Endodermal cell (in vitro differentiated cells): ENCODE results near the gene ICAM3. TPM values are rescaled to one million over a fixed set of nuclear protein-coding genes. Genes with fewer than 3 reads are reported as not detected.

Source experiments
- DNase-seq: peaks from one replicate; pipeline ENCODE4 v3.0.0-alpha.2; 2017
- H3K27ac ChIP-seq: 2 replicates; pipeline ENCODE4 v1.5.1; 2013; ENCODE audit warnings: mild to moderate bottlenecking, low read depth, low read length, moderate library complexity
- H3K27me3 ChIP-seq: 2 replicates; pipeline ENCODE4 v1.6.1; 2013; ENCODE audit warnings: mild to moderate bottlenecking, low read length, moderate library complexity; ENCODE audit not compliant: insufficient read depth, control insufficient read depth, poor library complexity, severe bottlenecking
- H3K36me3 ChIP-seq: 2 replicates; pipeline ENCODE4 v1.7.0; 2013; ENCODE audit warnings: mild to moderate bottlenecking, low read length, moderate library complexity; ENCODE audit not compliant: control insufficient read depth, insufficient read depth
- H3K4me1 ChIP-seq: one replicate; pipeline ENCODE4 v1.7.0; 2013; ENCODE audit warnings: low read length; ENCODE audit not compliant: control insufficient read depth, insufficient read depth
- H3K4me3 ChIP-seq: 2 replicates; pipeline ENCODE4 v1.5.1; 2013; ENCODE audit warnings: mild to moderate bottlenecking, low read length, moderate library complexity
- H3K9ac ChIP-seq: 2 replicates; pipeline ENCODE4 v1.6.1; 2013; ENCODE audit warnings: mild to moderate bottlenecking, low read length, moderate library complexity; ENCODE audit not compliant: poor library complexity, severe bottlenecking; ENCODE audit errors: extremely low read depth
- H3K9me3 ChIP-seq: 2 replicates; pipeline ENCODE4 v1.6.1; 2013; ENCODE audit warnings: mild to moderate bottlenecking, low read length, moderate library complexity; ENCODE audit not compliant: control insufficient read depth
- H3K27ac Mint-ChIP-seq: 2 replicates; pipeline ENCODE4 v1.8.0; 2020; ENCODE audit warnings: mixed read lengths
- H3K27me3 Mint-ChIP-seq: 2 replicates; pipeline ENCODE4 v1.8.0; 2021; ENCODE audit warnings: mild to moderate bottlenecking, mixed read lengths; ENCODE audit not compliant: insufficient read depth
- H3K36me3 Mint-ChIP-seq: 2 replicates; pipeline ENCODE4 v1.8.0; 2020; ENCODE audit warnings: low read depth, mixed read lengths
- H3K4me1 Mint-ChIP-seq: 2 replicates; pipeline ENCODE4 v1.8.0; 2020; ENCODE audit warnings: mixed read lengths
- H3K4me3 Mint-ChIP-seq: 2 replicates; pipeline ENCODE4 v1.8.0; 2020; ENCODE audit warnings: mild to moderate bottlenecking, moderate library complexity, mixed read lengths
- H3K9me3 Mint-ChIP-seq: 2 replicates; pipeline ENCODE4 v1.8.0; 2020; ENCODE audit warnings: mild to moderate bottlenecking, mixed read lengths
- CTCF ChIP-seq: fragments of 200-600 bp; sonication (generic); conservative IDR thresholded peaks from 2 replicates; pipeline ENCODE4 v1.5.0; 2021; ENCODE audit warnings: antibody characterized with exemption, mild to moderate bottlenecking
- WGBS, 2 experiments: methylation state at CpG; one replicate each; pipeline versions ENCODE4 v1.1.5 to v1.1.7; 2013; ENCODE audit warnings: missing lambda C conversion rate in 2 of 2, mixed read lengths in 1 of 2; ENCODE audit not compliant: insufficient coverage in 1 of 2, insufficient read length in 1 of 2; 5-methylcytosine and 5-hydroxymethylcytosine counted together
- total RNA-seq, 2 donors: library from RNA; stranded (reverse); fragmentation: NEBNext Ultra II Directional in 1 of 2; extraction: Animal tissue kit (Norgen Biotek cat#: 25700) in 1 of 2; gene quantifications; 2 replicates in 1 of 2; 3 replicates in 1 of 2; pipeline ENCODE4 v1.2.1, GENCODE V29; 2021

ICAM3 gene
- total RNA-seq, 2 donors from 2014 or later, result 2.7 to 13.7 TPM

GRCh38 chr19:10327793-10328192, 11.6 kb downstream of the ICAM3 start:
- Histone ChIP-seq H3K4me3 (no peak overlapping the region), H3K27ac (no peak overlapping the region), H3K27me3 (no peaks in the 10 kb centered on the region), H3K4me1 (peaks cover 3% of the 10 kb centered on the region), H3K36me3 (peaks cover 38% of the 10 kb centered on the region), H3K9me3 (no peaks in the 10 kb centered on the region), H3K9ac (no peak overlapping the region)
- H3K4me1 Mint-ChIP-seq, result peaks cover 7% of the 10 kb centered on the region
- no peaks in the 10 kb centered on the region for H3K27me3 Mint-ChIP-seq
- 96 to 100% methylated on average over 2 to 7 of the region's 7 CpGs for WGBS, 2 experiments
- no peak for TF ChIP-seq CTCF
- no peak for DNase-seq
- H3K9me3 Mint-ChIP-seq, result no peaks in the 10 kb centered on the region
- H3K4me3 Mint-ChIP-seq, result no peak overlapping the region
- no peak overlapping the region for H3K27ac Mint-ChIP-seq
- H3K36me3 Mint-ChIP-seq, result peaks cover 43% of the 10 kb centered on the region

DNA sequence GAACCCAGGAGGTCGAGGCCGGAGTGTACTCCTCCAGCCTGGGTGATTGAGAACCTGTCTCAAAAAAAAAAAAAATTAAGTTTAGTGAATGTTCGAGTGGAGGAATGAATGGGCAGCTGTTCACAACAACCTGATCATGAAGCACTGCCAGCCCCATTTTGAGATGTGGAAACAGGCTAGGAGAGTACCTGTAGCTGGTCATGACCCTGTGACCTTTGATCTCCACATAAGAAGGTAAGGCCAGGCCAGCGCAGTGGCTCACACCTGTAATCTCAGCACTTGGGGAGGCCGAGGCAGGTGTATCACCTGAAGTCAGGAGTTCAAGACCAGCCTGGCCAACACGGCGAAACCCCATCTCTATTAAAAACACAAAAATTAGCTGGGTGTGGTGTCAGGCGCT, 13.7 kb downstream of the ICAM3 start:
- no peaks in the 10 kb centered on the region for H3K27me3 ChIP-seq
- no peak for TF ChIP-seq CTCF
- DNase-seq, result no peak
- H3K27ac ChIP-seq, result no peak overlapping the region
- Mint-ChIP-seq H3K27ac (no peak overlapping the region), H3K27me3 (no peaks in the 10 kb centered on the region), H3K4me3 (no peak overlapping the region), H3K9me3 (no peaks in the 10 kb centered on the region), H3K4me1 (no peaks in the 10 kb centered on the region), H3K36me3 (peaks cover 51% of the 10 kb centered on the region)
- no peaks in the 10 kb centered on the region for H3K9me3 ChIP-seq
- WGBS, 2 experiments, result 95 to 96% methylated on average over 5 to 8 of the region's 8 CpGs
- no peak overlapping the region for H3K4me3 ChIP-seq
- H3K9ac ChIP-seq, result no peak overlapping the region
- peaks cover 54% of the 10 kb centered on the region for H3K36me3 ChIP-seq
- no peaks in the 10 kb centered on the region for H3K4me1 ChIP-seq

GRCh38 chr19:10321874-10322835, 17.3 kb downstream of the ICAM3 start:
- no peak for TF ChIP-seq CTCF
- no peaks in the 10 kb centered on the region for H3K27me3 ChIP-seq
- no peaks in the 10 kb centered on the region for H3K9me3 ChIP-seq
- H3K27ac ChIP-seq, result no peak overlapping the region
- no peak for DNase-seq
- H3K9ac ChIP-seq, result no peak overlapping the region
- no peaks in the 10 kb centered on the region for H3K9me3 Mint-ChIP-seq
- no peaks in the 10 kb centered on the region for H3K4me1 Mint-ChIP-seq
- H3K4me3 ChIP-seq, result no peak overlapping the region
- peaks cover 49% of the 10 kb centered on the region for H3K36me3 ChIP-seq
- peaks cover 38% of the 10 kb centered on the region for H3K36me3 Mint-ChIP-seq
- H3K27ac Mint-ChIP-seq, result no peak overlapping the region
- H3K27me3 Mint-ChIP-seq, result no peaks in the 10 kb centered on the region
- H3K4me3 Mint-ChIP-seq, result no peak overlapping the region
- WGBS, 2 experiments, result 90 to 95% methylated on average over 11 to 19 of the region's 19 CpGs
- H3K4me1 ChIP-seq, result no peaks in the 10 kb centered on the region
